GM23248 (cell line): ENCODE measurements around the gene OR7C2.

Source experiments
- EZH2 ChIP-seq: fragments of 200-600 bp; sonication (generic); IDR thresholded peaks from 2 replicates; pipeline ENCODE4 v1.6.1; 2018; ENCODE audit warnings: antibody characterized with exemption, mild to moderate bottlenecking; ENCODE audit not compliant: insufficient read depth, poor library complexity, severe bottlenecking
- EZH2phosphoT487 ChIP-seq: fragments of 200-600 bp; sonication (generic); IDR thresholded peaks from 2 replicates; pipeline ENCODE4 v1.6.1; 2018; ENCODE audit warnings: antibody characterized with exemption, moderate library complexity, mild to moderate bottlenecking, low read depth; ENCODE audit not compliant: insufficient read depth

DNA sequence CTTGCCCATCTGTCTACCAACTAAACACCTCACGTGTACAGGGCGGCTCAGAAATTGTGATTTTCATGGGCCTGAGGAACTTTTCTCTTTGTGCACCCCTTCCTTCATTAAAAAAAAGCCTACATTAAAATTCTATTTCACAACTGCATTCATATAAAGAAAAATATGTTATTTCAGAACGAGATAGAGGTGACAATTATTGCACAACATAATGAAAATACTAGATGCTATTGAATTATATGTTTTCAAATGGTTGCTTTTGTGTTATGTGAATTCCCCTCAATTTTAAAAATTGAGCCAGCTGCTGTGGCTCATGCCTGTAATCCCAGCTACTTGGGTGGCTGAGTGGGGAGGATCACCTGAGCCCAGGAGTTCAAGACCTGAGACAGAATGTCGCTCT, 33.2 kb downstream of the OR7C2 start:
- no peak for TF ChIP-seq EZH2phosphoT487
- no peak for TF ChIP-seq EZH2
